Muscle layer of duodenum (tissue), 2 donors: ENCODE measurements around the gene SGCA.

Experiments
- H3K27ac ChIP-seq: one replicate; pipeline ENCODE4 v1.7.0; 2013; ENCODE audit warnings: mild to moderate bottlenecking, low read length
- H3K27me3 ChIP-seq: one replicate; pipeline ENCODE4 v1.7.0; 2013; ENCODE audit warnings: low read depth, mild to moderate bottlenecking, control low read depth, low read length
- H3K36me3 ChIP-seq, 2 donors: one replicate each; pipeline ENCODE4 v1.7.0; 2013; ENCODE audit warnings: low read length in 2 of 2, control low read depth in 1 of 2, mild to moderate bottlenecking in 1 of 2; ENCODE audit not compliant: insufficient read depth in 2 of 2, control insufficient read depth in 1 of 2
- H3K4me1 ChIP-seq, 2 donors: one replicate each; pipeline ENCODE4 v1.7.0; 2013; ENCODE audit warnings: low read length in 2 of 2, mild to moderate bottlenecking in 2 of 2, control low read depth in 1 of 2, moderate library complexity in 1 of 2; ENCODE audit not compliant: insufficient read depth in 2 of 2, control insufficient read depth in 1 of 2
- H3K4me3 ChIP-seq, 2 donors: one replicate each; pipeline ENCODE4 v1.7.0; 2013; ENCODE audit warnings: low read length in 2 of 2, low read depth in 1 of 2, mild to moderate bottlenecking in 1 of 2
- H3K9me3 ChIP-seq, 2 donors: one replicate each; pipeline ENCODE4 v1.7.0; 2013; ENCODE audit warnings: low read length in 2 of 2, control low read depth in 1 of 2, mild to moderate bottlenecking in 1 of 2; ENCODE audit not compliant: control insufficient read depth in 1 of 2
- donor health status: healthy.

The SGCA gene

DNA sequence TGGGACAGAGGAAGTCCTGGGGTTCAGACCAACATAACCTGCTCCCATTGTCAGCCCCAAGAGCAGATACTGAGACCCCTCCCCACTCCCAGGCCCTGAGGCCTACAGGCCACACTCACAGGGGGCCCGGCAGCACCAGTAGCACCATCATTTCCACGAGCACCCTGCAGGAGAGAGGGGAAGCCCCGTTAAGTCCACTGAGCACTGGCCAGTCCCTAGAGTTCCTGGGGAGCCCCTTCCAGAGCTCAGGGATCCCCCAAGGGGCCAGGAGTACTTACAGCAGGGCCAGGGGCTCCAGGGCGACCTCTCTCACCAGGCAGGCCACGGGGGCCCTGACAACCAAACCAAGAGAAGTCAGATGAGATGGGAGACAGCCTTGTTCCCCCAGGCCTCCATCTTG, 30.2 kb downstream of the SGCA start:
- peaks cover 2% of the 10 kb centered on the region for H3K27me3 ChIP-seq
- H3K36me3 ChIP-seq, result peaks cover 57 to 76% of the 10 kb centered on the region in 2 donors
- H3K4me3 ChIP-seq, result no peak overlapping the region
- H3K4me1 ChIP-seq, result peaks cover 14 to 60% of the 10 kb centered on the region in 2 donors
- H3K27ac ChIP-seq, result peak overlapping the region; percentile 30
- no peaks in the 10 kb centered on the region for H3K9me3 ChIP-seq

GRCh38 chr17:50196826-50197225, 31.0 kb downstream of the SGCA start:
- peaks cover 52 to 71% of the 10 kb centered on the region in 2 donors for H3K36me3 ChIP-seq
- peak overlapping the region; percentile 72 for H3K27ac ChIP-seq
- H3K9me3 ChIP-seq, result no peaks in the 10 kb centered on the region
- H3K27me3 ChIP-seq, result peaks cover 8% of the 10 kb centered on the region
- H3K4me1 ChIP-seq, result peaks cover 14 to 64% of the 10 kb centered on the region in 2 donors
- H3K4me3 ChIP-seq, result no peak overlapping the region

- Histone ChIP-seq H3K27ac (peak overlapping the region; percentile 72), H3K4me3 (peak overlapping the region in 1 of 2 donors; percentile 13), H3K9me3 (no peaks in the 10 kb centered on the region), H3K4me1 (peaks cover 14 to 61% of the 10 kb centered on the region in 2 donors), H3K36me3 (peaks cover 39 to 58% of the 10 kb centered on the region in 2 donors), H3K27me3 (peaks cover 8% of the 10 kb centered on the region)
Measured at GRCh38 chr17:50198026-50198669, 32.3 kb downstream of the SGCA start.

GRCh38 chr17:50199211-50199802, 33.5 kb downstream of the SGCA start:
- Histone ChIP-seq H3K36me3 (peaks cover 35 to 49% of the 10 kb centered on the region in 2 donors), H3K9me3 (no peaks in the 10 kb centered on the region), H3K4me1 (peaks cover 14 to 55% of the 10 kb centered on the region in 2 donors), H3K27ac (no peak overlapping the region), H3K27me3 (peaks cover 8% of the 10 kb centered on the region), H3K4me3 (peak overlapping the region; percentile 69 to 82)

DNA sequence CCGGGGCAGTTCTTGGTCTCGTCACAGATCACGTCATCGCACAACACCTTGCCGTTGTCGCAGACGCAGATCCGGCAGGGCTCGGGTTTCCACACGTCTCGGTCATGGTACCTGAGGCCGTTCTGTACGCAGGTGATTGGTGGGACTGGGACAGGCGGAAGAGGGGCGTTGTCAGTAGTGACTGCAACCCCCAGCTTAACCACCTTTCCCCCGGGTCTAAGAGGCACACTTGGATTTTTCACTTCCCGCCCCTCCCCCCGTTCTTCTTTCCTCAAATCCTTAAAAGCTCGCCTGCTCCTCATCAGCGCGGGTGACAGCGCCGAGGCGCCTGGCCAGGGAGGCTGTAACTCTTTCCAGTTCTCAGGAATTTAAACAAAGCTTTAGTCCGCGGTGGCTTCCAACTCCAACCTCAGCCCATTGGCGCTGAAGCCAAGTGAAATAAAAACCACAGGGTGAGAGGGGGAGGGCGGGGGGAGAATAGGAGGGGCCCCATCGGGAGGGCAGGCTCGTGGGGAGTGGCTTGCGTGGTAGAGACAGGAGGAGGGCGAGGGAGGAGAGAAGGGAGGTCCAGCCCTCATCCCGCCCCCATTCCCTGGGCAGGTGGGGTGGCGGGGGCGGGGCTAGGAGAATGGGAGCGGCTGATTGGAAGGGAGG, 34.1 kb downstream of the SGCA start:
- Histone ChIP-seq H3K4me1 (peaks cover 14 to 59% of the 10 kb centered on the region in 2 donors), H3K4me3 (peak overlapping the region; percentile 69 to 82), H3K27ac (peak overlapping the region; percentile 51), H3K27me3 (peaks cover 8% of the 10 kb centered on the region), H3K36me3 (peaks cover 32 to 42% of the 10 kb centered on the region in 2 donors), H3K9me3 (no peaks in the 10 kb centered on the region)

DNA sequence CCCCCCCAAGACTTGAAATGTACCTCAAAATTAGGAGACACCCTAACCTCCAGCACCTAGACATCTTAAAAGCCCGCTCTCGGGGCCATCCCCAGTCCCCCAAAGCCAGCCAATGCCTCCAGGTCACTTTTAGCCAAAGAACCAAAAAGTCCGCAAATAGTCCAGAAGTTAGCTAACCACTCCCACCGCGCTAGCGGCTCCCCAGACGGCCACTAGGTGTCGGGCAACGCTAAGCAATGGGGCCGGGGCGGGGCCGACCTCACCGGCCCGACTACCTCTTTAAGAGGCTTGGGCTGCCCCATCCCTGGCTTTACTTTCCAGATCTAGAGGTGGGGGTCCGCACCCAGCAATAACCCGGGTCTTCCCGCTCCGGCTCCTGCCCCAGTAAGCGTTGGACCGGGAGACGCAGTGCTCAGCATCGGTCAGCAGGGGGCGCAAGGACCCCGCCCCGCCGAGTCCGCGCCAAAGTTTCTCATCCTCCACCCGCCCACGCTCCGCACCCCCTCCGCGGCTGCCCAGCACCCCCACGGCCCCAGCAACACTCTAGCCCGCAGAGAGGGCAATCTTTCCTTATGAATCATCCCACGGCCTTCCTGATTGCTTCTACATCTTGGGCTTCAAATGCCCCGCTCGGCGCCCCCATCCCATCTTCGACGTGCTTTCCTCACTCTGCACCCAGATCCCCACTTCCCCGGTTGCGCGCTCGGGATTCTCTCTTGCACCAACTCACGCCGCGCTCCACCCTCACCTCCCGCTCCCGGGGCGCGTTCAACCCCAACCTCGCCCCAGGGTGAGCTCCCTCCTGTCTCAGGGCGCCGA, 34.9 kb downstream of the SGCA start:
- peak overlapping the region; percentile 69 to 82 for H3K4me3 ChIP-seq
- H3K27me3 ChIP-seq, result peaks cover 8% of the 10 kb centered on the region
- H3K4me1 ChIP-seq, result peaks cover 14 to 56% of the 10 kb centered on the region in 2 donors
- peaks cover 25 to 35% of the 10 kb centered on the region in 2 donors for H3K36me3 ChIP-seq
- H3K9me3 ChIP-seq, result no peaks in the 10 kb centered on the region
- H3K27ac ChIP-seq, result peak overlapping the region; percentile 87

DNA sequence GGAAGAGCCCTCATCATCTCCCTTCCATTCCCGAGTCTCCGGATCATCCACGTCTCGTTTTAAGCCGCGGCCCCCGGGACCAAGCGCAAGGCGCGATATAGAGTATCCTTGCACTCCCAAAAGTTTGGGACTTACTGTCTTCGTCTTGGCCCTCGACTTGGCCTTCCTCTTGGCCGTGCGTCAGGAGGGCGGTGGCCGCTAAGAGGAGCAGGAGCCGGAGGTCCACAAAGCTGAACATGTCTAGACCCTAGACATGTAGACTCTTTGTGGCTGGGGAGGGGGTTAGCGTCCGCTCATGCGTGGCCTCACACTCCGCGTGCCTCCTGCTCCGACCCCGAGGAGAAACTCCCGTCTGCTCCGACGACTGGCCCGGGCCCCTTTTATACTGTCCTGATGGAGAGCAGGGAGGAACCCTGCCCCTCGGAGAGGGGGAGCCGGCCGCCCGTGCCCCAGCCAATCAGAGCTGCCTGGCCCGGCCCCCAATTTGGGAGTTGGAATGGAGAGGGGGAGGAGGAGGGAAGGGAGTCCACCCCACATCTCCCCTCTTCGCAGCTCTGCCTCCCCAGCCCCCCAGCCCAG, 35.6 kb downstream of the SGCA start, which contains the start of gene COL1A1:
TSS of gene COL1A1 (minus strand) at position 356 of the 579 bp plus-strand sequence. CDS start at position 238, 118 bp downstream.
- Histone ChIP-seq H3K36me3 (peaks cover 19 to 28% of the 10 kb centered on the region in 2 donors), H3K27ac (peak within 1 kb of the TSS; percentile 87), H3K4me1 (peaks cover 14 to 56% of the 10 kb centered on the region in 2 donors), H3K27me3 (peaks cover 8% of the 10 kb centered on the region), H3K4me3 (peak within 1 kb of the TSS; percentile 69 to 82), H3K9me3 (no peaks in the 10 kb centered on the region)

DNA sequence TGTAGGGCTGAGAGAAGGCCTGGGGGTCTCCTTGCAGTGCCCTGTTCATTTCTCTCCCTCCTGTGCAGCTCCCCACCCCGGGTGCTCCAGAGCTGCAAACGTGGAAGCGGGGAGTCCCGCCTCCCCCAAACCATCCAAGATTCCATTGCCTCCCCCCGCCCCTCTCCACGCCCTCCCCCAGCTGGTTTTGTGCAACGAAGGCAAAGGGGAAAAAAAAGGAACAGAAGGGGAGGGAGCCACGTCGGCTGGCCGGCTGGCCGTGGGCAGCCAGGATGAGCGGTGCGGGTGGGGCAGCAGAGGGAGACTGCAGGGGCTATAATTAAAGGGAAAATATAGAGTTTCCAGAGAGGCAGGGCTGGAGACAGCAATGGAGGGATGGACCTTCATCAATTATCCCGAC, 37.3 kb downstream of the SGCA start:
- peaks cover 5 to 51% of the 10 kb centered on the region in 2 donors for H3K4me1 ChIP-seq
- no peak overlapping the region for H3K27ac ChIP-seq

GRCh38 chr17:50203604-50204345, 38.0 kb downstream of the SGCA start:
- peaks cover 8% of the 10 kb centered on the region for H3K27me3 ChIP-seq
- H3K4me1 ChIP-seq, result peaks cover 0 to 50% of the 10 kb centered on the region in 2 donors
- H3K4me3 ChIP-seq, result no peak overlapping the region
- H3K36me3 ChIP-seq, result peaks cover 0 to 5% of the 10 kb centered on the region in 2 donors
- no peaks in the 10 kb centered on the region for H3K9me3 ChIP-seq
- peak overlapping the region; percentile 23 for H3K27ac ChIP-seq

More for the DNA sequence above, 37.3 kb downstream of the SGCA start:
- Histone ChIP-seq H3K4me3 (no peak overlapping the region), H3K36me3 (peaks cover 2 to 11% of the 10 kb centered on the region in 2 donors), H3K27me3 (peaks cover 8% of the 10 kb centered on the region), H3K9me3 (no peaks in the 10 kb centered on the region)

DNA sequence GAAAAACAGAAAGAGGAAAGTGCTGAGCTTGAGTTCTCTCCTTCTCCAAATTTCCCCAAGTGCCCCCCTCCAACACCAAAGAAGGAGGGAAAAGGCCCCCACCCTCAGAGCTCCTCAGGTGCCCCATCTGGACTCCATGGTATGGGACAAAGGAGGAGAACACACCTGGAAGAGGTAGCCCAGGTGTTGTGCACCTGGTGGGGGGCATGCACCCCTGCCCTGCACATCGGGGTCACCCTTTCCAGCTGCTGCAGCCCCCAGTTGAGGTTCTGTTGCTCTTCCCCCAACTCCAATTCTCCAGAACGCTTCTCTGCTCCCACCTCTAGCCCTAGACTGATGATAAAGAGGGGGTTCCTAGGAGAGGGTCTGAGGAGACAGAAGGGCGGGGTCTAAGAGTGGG, 38.6 kb downstream of the SGCA start:
- no peak overlapping the region for H3K27ac ChIP-seq
- peaks cover 0 to 46% of the 10 kb centered on the region in 2 donors for H3K4me1 ChIP-seq
- H3K4me3 ChIP-seq, result no peak overlapping the region
- peaks cover 0 to 5% of the 10 kb centered on the region in 2 donors for H3K36me3 ChIP-seq
- H3K27me3 ChIP-seq, result peaks cover 8% of the 10 kb centered on the region
- H3K9me3 ChIP-seq, result no peaks in the 10 kb centered on the region
